ENCODE measurements around the gene NPM1.

GRCh38 chr5:171447226-171447625, 59.6 kb downstream of the NPM1 start:
- TF ChIP-seq CTCF (IDR thresholded peaks at IDR 0.05) (no peak), POLR2A (IDR thresholded peaks at IDR 0.05) (no peak)

Measured in uterus (tissue), 2 donors.